SK-N-SH treated with all-trans-retinoic acid at 6 μM for 48 hours (cell line): ENCODE results near the gene IL24.

Source experiments
- ATAC-seq: fragments of 200-7000 bp; cut with Tn5 transposase; 3 replicates; pipeline ENCODE4 v1.9.1; 2020; ENCODE audit warnings: mild to moderate bottlenecking, moderate library complexity
- BACH2 ChIP-seq: fragments of 250-450 bp; sonication (Bioruptor Pico); IDR thresholded peaks from 2 replicates; pipeline ENCODE4 v1.9.0; 2021; ENCODE audit warnings: mild to moderate bottlenecking, borderline replicate concordance
- CREB5 ChIP-seq: fragments of 250-450 bp; sonication (Bioruptor Pico); IDR thresholded peaks from 2 replicates; pipeline ENCODE4 v1.5.1; 2020; ENCODE audit warnings: low read depth, mild to moderate bottlenecking, moderate library complexity
- CSDC2 ChIP-seq: fragments of 250-450 bp; sonication (Bioruptor Pico); IDR thresholded peaks from 2 replicates; pipeline ENCODE4 v1.5.0; 2020; ENCODE audit warnings: mild to moderate bottlenecking, moderate library complexity
- CSRNP3 ChIP-seq: fragments of 250-450 bp; sonication (Bioruptor Pico); IDR thresholded peaks from 2 replicates; pipeline ENCODE4 v1.5.1; 2021; ENCODE audit warnings: mild to moderate bottlenecking, moderate library complexity
- ESRRG ChIP-seq: fragments of 250-450 bp; sonication (Bioruptor Pico); IDR thresholded peaks from 2 replicates; pipeline ENCODE4 v1.6.1; 2021; ENCODE audit warnings: mild to moderate bottlenecking
- GLIS3 ChIP-seq: fragments of 250-450 bp; sonication (Bioruptor Pico); IDR thresholded peaks from 2 replicates; pipeline ENCODE4 v1.5.0; 2020; ENCODE audit warnings: mild to moderate bottlenecking, moderate library complexity
- OSR1 ChIP-seq: fragments of 250-450 bp; sonication (Bioruptor Pico); IDR thresholded peaks from 2 replicates; pipeline ENCODE4 v1.8.0; 2022; ENCODE audit warnings: moderate library complexity, mild to moderate bottlenecking, inconsistent platforms
- PATZ1 ChIP-seq: fragments of 250-450 bp; sonication (Bioruptor Pico); IDR thresholded peaks from 2 replicates; pipeline ENCODE4 v1.8.0; 2020; ENCODE audit warnings: mild to moderate bottlenecking, moderate library complexity, borderline replicate concordance
- POU6F1 ChIP-seq: fragments of 250-450 bp; sonication (Bioruptor Pico); IDR thresholded peaks from 2 replicates; pipeline ENCODE4 v1.8.0; 2021; ENCODE audit warnings: low read depth, mild to moderate bottlenecking, moderate library complexity, borderline replicate concordance
- PPARA ChIP-seq: fragments of 250-450 bp; sonication (Bioruptor Pico); IDR thresholded peaks from 2 replicates; pipeline ENCODE4 v1.5.0; 2020; ENCODE audit warnings: mild to moderate bottlenecking, borderline replicate concordance
- SNAI2 ChIP-seq: fragments of 250-450 bp; sonication (Bioruptor Pico); IDR thresholded peaks from 2 replicates; pipeline ENCODE4 v1.5.0; 2020; ENCODE audit warnings: mild to moderate bottlenecking, moderate library complexity
- TCF4 ChIP-seq: fragments of 250-450 bp; sonication (Bioruptor Pico); IDR thresholded peaks from 2 replicates; pipeline ENCODE4 v1.8.0; 2021; ENCODE audit warnings: mild to moderate bottlenecking, moderate library complexity, borderline replicate concordance
- TSHZ2 ChIP-seq: fragments of 250-450 bp; sonication (Bioruptor Pico); IDR thresholded peaks from 2 replicates; pipeline ENCODE4 v1.5.0; 2020; ENCODE audit warnings: mild to moderate bottlenecking, moderate library complexity
- ZFP30 ChIP-seq: fragments of 450-650 bp; formaldehyde crosslinking; IDR thresholded peaks from 2 replicates; pipeline ENCODE4 v1.5.0; 2022; ENCODE audit warnings: mild to moderate bottlenecking, moderate library complexity
- ZNF565 ChIP-seq: fragments of 450-650 bp; formaldehyde crosslinking; conservative IDR thresholded peaks from 2 replicates; pipeline ENCODE4 v1.5.0; 2020; ENCODE audit warnings: low read depth, mild to moderate bottlenecking, moderate library complexity
- ZNF70 ChIP-seq: fragments of 450-650 bp; formaldehyde crosslinking; IDR thresholded peaks from 2 replicates; pipeline ENCODE4 v1.5.0; 2020; ENCODE audit warnings: mild to moderate bottlenecking, moderate library complexity
- ZNF8 ChIP-seq: fragments of 450-650 bp; formaldehyde crosslinking; IDR thresholded peaks from 2 replicates; pipeline ENCODE4 v1.5.0; 2020; ENCODE audit warnings: mild to moderate bottlenecking, moderate library complexity

IL24 gene

GRCh38 chr1:206945779-206946178 is 48.5 kb downstream of the IL24 start (continued):
- TF ChIP-seq TSHZ2 (CRISPR knock-in tag) (no peak), PPARA (CRISPR knock-in tag) (no peak)
- TF ChIP-seq, all 23 proteins: peak for 0

- ATAC-seq = no peak; the same call in 2 of the 3 replicates
- no peak for TF ChIP-seq ZNF8 (CRISPR knock-in tag)
- no peak for TF ChIP-seq TCF4
- no peak for TF ChIP-seq PATZ1 (CRISPR knock-in tag)
- TF ChIP-seq CSRNP3 (CRISPR knock-in tag) = no peak
- no peak for TF ChIP-seq SNAI2
- TF ChIP-seq ZFP30 (CRISPR knock-in tag) = no peak
- TF ChIP-seq GLIS3 (CRISPR knock-in tag) = no peak
- TF ChIP-seq ZNF70 (CRISPR knock-in tag) = no peak
- no peak for TF ChIP-seq POU6F1
- no peak for TF ChIP-seq ZNF565 (CRISPR knock-in tag)
- TF ChIP-seq PPARA (CRISPR knock-in tag) = no peak
- TF ChIP-seq BACH2 = no peak
- no peak for TF ChIP-seq CSDC2
- TF ChIP-seq OSR1 (CRISPR knock-in tag) = no peak
Observed at GRCh38 chr1:206946261-206946660, 49.0 kb downstream of the IL24 start, which contains the start of gene PIGR. Gene PIGR, minus strand, starts transcription at chr1:206946466. Its CDS starts 5,935 bp downstream, at chr1:206940531.

GRCh38 chr1:206947255-206947654 is 50.0 kb downstream of the IL24 start:
- no peak for ATAC-seq
- TF ChIP-seq CREB5 (CRISPR knock-in tag) = no peak
- TF ChIP-seq ESRRG (CRISPR knock-in tag) = no peak
- TF ChIP-seq SNAI2 = no peak
- TF ChIP-seq PATZ1 (CRISPR knock-in tag) = no peak
- TF ChIP-seq POU6F1 = no peak
- no peak for TF ChIP-seq CSDC2
